CD14-positive monocyte (primary cell): ENCODE data around the gene NUFIP2. TPM values are rescaled to one million over a fixed set of nuclear protein-coding genes. Genes with fewer than 3 reads are reported as not detected.

ENCODE experiments used
- DNase-seq, 3 donors: peaks; one replicate each; pipeline ENCODE4 v3.0.0-alpha.2; 2011 to 2022
- H2AFZ ChIP-seq: 2 replicates; pipeline ENCODE4 v1.6.0; 2012; ENCODE audit warnings: mild to moderate bottlenecking, low read depth, low read length, inconsistent platforms; ENCODE audit not compliant: insufficient read depth, poor library complexity, severe bottlenecking
- H3K27ac ChIP-seq, 2 donors: 1 replicate in 1 of 2; 2 replicates in 1 of 2; pipeline ENCODE4 v1.5.1; 2012 to 2013; ENCODE audit warnings: low read length in 2 of 2, control low read depth in 1 of 2, inconsistent platforms in 1 of 2, low read depth in 1 of 2, mild to moderate bottlenecking in 1 of 2
- H3K27me3 ChIP-seq, 2 donors: one replicate each; pipeline versions ENCODE4 v1.6.0 to v1.6.1; 2011 to 2013; ENCODE audit warnings: low read length in 2 of 2; ENCODE audit not compliant: control insufficient read depth in 2 of 2, insufficient read depth in 2 of 2
- H3K36me3 ChIP-seq, 2 donors: replicated peaks in 1 of 2; 1 replicate in 1 of 2; 2 replicates in 1 of 2; pipeline versions ENCODE4 v1.5.1 to v1.6.1; 2012 to 2013; ENCODE audit warnings: low read length in 2 of 2, control low read depth in 1 of 2, inconsistent platforms in 1 of 2, mild to moderate bottlenecking in 1 of 2; ENCODE audit not compliant: insufficient read depth in 2 of 2, control insufficient read depth in 1 of 2
- H3K4me1 ChIP-seq, 2 donors: 1 replicate in 1 of 2; 2 replicates in 1 of 2; pipeline versions ENCODE4 v1.5.1 to v1.6.1; 2012 to 2013; ENCODE audit warnings: low read length in 2 of 2, control low read depth in 1 of 2, inconsistent platforms in 1 of 2, mild to moderate bottlenecking in 1 of 2, moderate library complexity in 1 of 2; ENCODE audit not compliant: insufficient read depth in 2 of 2, control insufficient read depth in 1 of 2
- H3K4me2 ChIP-seq: replicated peaks from 2 replicates; pipeline ENCODE3; 2012; ENCODE audit warnings: low read length, moderate library complexity, mild to moderate bottlenecking; ENCODE audit not compliant: poor library complexity, severe bottlenecking; ENCODE audit errors: extremely low read depth
- H3K4me3 ChIP-seq, 3 experiments: fragments of 200-600 bp in 1 of 3; sonication (generic) in 1 of 3; replicated peaks in 1 of 3; 1 replicate in 2 of 3; 2 replicates in 1 of 3; pipeline ENCODE4 v1.5.1; 2011 to 2013; ENCODE audit warnings: low read length in 3 of 3, mild to moderate bottlenecking in 3 of 3, control low read depth in 2 of 3, low read depth in 2 of 3, inconsistent platforms in 1 of 3, moderate library complexity in 1 of 3
- H3K79me2 ChIP-seq: 2 replicates; pipeline ENCODE4 v1.6.0; 2012; ENCODE audit warnings: mild to moderate bottlenecking, control low read depth, inconsistent platforms, low read length, moderate library complexity; ENCODE audit not compliant: insufficient read depth
- H3K9ac ChIP-seq: 2 replicates; pipeline ENCODE4 v1.6.0; 2017; ENCODE audit warnings: low read length, mild to moderate bottlenecking; ENCODE audit not compliant: insufficient read depth, poor library complexity, severe bottlenecking
- H3K9me3 ChIP-seq, 2 donors: replicated peaks in 1 of 2; 1 replicate in 1 of 2; 2 replicates in 1 of 2; pipeline versions ENCODE4 v1.5.1 to v1.6.1; 2012 to 2013; ENCODE audit warnings: low read length in 2 of 2, control low read depth in 1 of 2; ENCODE audit not compliant: control insufficient read depth in 1 of 2, insufficient read depth in 1 of 2
- H4K20me1 ChIP-seq: 2 replicates; pipeline ENCODE4 v1.6.0; 2012; ENCODE audit warnings: mild to moderate bottlenecking, low read length, control low read depth, moderate library complexity; ENCODE audit not compliant: insufficient read depth
- H3K27ac Mint-ChIP-seq, 7 donors: one replicate each; pipeline ENCODE4 v1.8.0; 2020; ENCODE audit warnings: mild to moderate bottlenecking in 7 of 7, mixed read lengths in 7 of 7, moderate library complexity in 6 of 7, inconsistent platforms in 2 of 7
- H3K27me3 Mint-ChIP-seq, 3 donors: one replicate each; pipeline ENCODE4 v1.8.0; 2021 to 2022; ENCODE audit warnings: low read depth in 3 of 3, mild to moderate bottlenecking in 3 of 3, mixed read lengths in 3 of 3, moderate library complexity in 3 of 3, inconsistent platforms in 1 of 3
- H3K36me3 Mint-ChIP-seq, 2 donors: one replicate each; pipeline ENCODE4 v1.8.0; 2020; ENCODE audit warnings: mixed read lengths in 2 of 2, inconsistent platforms in 1 of 2, mild to moderate bottlenecking in 1 of 2
- H3K4me1 Mint-ChIP-seq: one replicate; pipeline ENCODE4 v1.8.0; 2020; ENCODE audit warnings: mild to moderate bottlenecking, mixed read lengths
- H3K4me3 Mint-ChIP-seq, 2 donors: one replicate each; pipeline ENCODE4 v1.8.0; 2020; ENCODE audit warnings: mild to moderate bottlenecking in 2 of 2, mixed read lengths in 2 of 2, moderate library complexity in 1 of 2
- H3K9me3 Mint-ChIP-seq, 7 donors: one replicate each; pipeline ENCODE4 v1.8.0; 2020 to 2022; ENCODE audit warnings: mixed read lengths in 7 of 7, mild to moderate bottlenecking in 6 of 7, moderate library complexity in 6 of 7, inconsistent platforms in 2 of 7
- WGBS: methylation state at CpG from one replicate; pipeline ENCODE4 v1.1.5; 2013; ENCODE audit warnings: missing lambda C conversion rate; ENCODE audit not compliant: insufficient coverage; 5-methylcytosine and 5-hydroxymethylcytosine counted together
- intact Hi-C, 2 donors: fragments of 100-400 bp; cut with micrococcal nuclease; formaldehyde crosslinking; loops; one replicate each; pipeline versions ENCODE4 v1.15.0 to v1.15.1; 2023
- polyA plus RNA-seq, 3 donors: library from polyadenylated mRNA; depleted of rRNA in 1 of 3; unstranded in 2 of 3; stranded (reverse) in 1 of 3; fragments of 300-500 nt in 2 of 3; fragments of >200 nt in 1 of 3; fragmentation: Illumina TruSeq in 2 of 3; gene quantifications; 1 replicate in 2 of 3; 2 replicates in 1 of 3; pipeline ENCODE4 v1.2.3, GENCODE V29; 2012 to 2021
- TF ChIP-seq, protein P1 (sequence below): fragments of 200-600 bp; IDR thresholded peaks from one replicate; pipeline ENCODE4 v1.8.0; 2022; ENCODE audit warnings: antibody characterized with exemption, mild to moderate bottlenecking

The NUFIP2 gene
- polyA plus RNA-seq, 3 donors = 8.7 to 25.1 (median 13.7) TPM

DNA sequence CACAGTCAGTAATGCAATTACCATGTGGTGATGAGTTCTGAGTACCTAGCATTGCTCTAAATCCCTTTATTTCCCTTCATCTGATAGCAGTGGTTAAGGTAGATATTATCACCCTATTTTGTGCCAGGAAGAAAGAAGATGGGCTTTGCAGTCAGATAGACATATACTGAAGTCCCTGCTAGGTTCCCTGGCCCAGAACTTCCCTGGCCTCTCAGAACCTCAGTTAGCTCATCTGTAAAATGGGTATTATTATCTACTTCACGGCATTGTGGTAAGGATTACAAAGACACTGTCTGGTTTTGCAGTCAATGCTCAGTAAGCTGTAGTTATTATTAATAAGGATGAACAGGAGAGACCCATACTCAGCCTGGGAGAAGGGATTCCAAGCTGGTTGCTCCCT lies 51.9 kb downstream of the NUFIP2 start:
- Histone ChIP-seq H3K9ac (no peak overlapping the region), H3K4me3 (no peak overlapping the region), H3K4me1 (peaks cover 55 to 63% of the 10 kb centered on the region in 2 donors), H3K4me2 (no peak overlapping the region), H3K36me3 (no peaks in the 10 kb centered on the region), H4K20me1 (no peaks in the 10 kb centered on the region), H3K79me2 (no peaks in the 10 kb centered on the region), H3K27me3 (no peaks in the 10 kb centered on the region), H3K27ac (peak overlapping the region in 1 of 2 donors; percentile 67), H2AFZ (no peak overlapping the region), H3K9me3 (no peaks in the 10 kb centered on the region)
- 100% methylated on average over 1 of the region's 1 CpG for WGBS
- TF ChIP-seq, protein P1, sequence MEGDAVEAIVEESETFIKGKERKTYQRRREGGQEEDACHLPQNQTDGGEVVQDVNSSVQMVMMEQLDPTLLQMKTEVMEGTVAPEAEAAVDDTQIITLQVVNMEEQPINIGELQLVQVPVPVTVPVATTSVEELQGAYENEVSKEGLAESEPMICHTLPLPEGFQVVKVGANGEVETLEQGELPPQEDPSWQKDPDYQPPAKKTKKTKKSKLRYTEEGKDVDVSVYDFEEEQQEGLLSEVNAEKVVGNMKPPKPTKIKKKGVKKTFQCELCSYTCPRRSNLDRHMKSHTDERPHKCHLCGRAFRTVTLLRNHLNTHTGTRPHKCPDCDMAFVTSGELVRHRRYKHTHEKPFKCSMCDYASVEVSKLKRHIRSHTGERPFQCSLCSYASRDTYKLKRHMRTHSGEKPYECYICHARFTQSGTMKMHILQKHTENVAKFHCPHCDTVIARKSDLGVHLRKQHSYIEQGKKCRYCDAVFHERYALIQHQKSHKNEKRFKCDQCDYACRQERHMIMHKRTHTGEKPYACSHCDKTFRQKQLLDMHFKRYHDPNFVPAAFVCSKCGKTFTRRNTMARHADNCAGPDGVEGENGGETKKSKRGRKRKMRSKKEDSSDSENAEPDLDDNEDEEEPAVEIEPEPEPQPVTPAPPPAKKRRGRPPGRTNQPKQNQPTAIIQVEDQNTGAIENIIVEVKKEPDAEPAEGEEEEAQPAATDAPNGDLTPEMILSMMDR = no peak
- DNase-seq = no peak
- intact Hi-C loops = no loop called here
- H3K4me1 Mint-ChIP-seq = peaks cover 53% of the 10 kb centered on the region
- H3K27ac Mint-ChIP-seq = peak overlapping the region in 4 of 7 donors; percentile 20 to 73 (median 43)
- no peak overlapping the region for H3K4me3 Mint-ChIP-seq
- peaks cover 0 to 2% (median 0%) of the 10 kb centered on the region in 7 donors for H3K9me3 Mint-ChIP-seq
- H3K27me3 Mint-ChIP-seq = no peaks in the 10 kb centered on the region
- H3K36me3 Mint-ChIP-seq = peaks cover 0 to 2% of the 10 kb centered on the region in 2 donors

DNA sequence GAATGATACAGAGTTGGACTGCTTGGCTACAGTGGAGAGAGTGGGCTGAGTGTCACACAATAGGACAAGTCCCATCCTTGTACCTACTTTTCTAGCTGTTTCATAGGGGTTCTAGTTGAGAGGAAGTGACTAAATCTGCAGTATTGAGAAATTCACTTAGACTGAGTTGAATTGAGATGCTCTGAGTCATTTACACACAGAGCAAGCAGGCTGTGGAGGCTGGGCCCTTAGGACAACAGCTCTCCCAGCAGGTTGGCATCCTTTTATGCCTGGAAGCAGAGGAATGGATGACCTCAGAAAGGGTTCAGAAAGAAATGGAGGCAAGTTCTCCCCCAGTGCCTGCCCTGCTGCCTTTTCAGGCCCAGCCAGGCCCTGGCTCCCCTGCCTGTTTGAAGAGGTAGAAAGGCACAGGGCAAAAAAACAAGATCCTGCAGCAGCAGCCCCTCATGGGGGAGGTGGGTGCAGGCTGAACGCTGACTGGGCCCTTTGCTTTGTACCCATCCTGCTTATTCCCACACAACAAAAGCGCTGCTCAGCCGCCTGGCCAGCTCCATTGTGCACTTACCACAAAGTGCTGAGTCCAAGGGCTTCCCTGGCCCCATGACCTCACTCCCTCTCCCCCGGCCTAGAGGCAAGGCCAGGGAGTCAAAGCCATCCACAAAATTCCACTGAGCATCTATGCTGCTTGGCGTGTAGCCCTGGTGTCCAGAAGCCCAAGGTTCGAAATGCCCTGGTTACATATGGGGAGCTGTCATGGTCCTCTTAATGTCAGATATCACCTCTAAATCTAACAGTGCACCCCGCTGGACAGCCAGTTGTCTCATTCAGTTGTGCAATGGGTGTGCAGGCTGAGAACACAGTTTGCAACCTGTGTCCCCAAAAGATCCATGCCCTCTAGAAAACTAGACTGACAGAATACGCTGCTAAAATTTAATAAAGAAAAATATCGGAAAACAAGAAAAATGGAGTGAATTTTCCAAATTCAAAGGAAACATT lies 52.7 kb downstream of the NUFIP2 start:
- Histone ChIP-seq H3K9ac (peak overlapping the region; percentile 2), H3K27me3 (no peaks in the 10 kb centered on the region), H4K20me1 (no peaks in the 10 kb centered on the region), H3K79me2 (no peaks in the 10 kb centered on the region), H3K27ac (peak overlapping the region; percentile 67 to 79), H3K36me3 (no peaks in the 10 kb centered on the region), H3K4me3 (no peak overlapping the region), H3K9me3 (no peaks in the 10 kb centered on the region), H3K4me2 (peak overlapping the region; percentile 14), H2AFZ (no peak overlapping the region), H3K4me1 (peaks cover 51 to 59% of the 10 kb centered on the region in 2 donors)
- peaks cover 0 to 2% (median 0%) of the 10 kb centered on the region in 7 donors for H3K9me3 Mint-ChIP-seq
- H3K36me3 Mint-ChIP-seq = peaks cover 0 to 2% of the 10 kb centered on the region in 2 donors
- intact Hi-C loops = loop anchor here in 1 of 2 donors (2.0 kb wide), 1 partner anchor 14 kb away; no protein-coding TSS in a partner anchor
- TF ChIP-seq, protein P1 = no peak
- no peak overlapping the region for H3K4me3 Mint-ChIP-seq
- peak overlapping the region; percentile 85 to 98 (median 94) for H3K27ac Mint-ChIP-seq
- WGBS = 75% methylated on average over 3 of the region's 9 CpGs
- H3K27me3 Mint-ChIP-seq = no peaks in the 10 kb centered on the region
- H3K4me1 Mint-ChIP-seq = peaks cover 49% of the 10 kb centered on the region
- DNase-seq = peak; percentile 84 to 96 (median 94)
